MG63 (cell line): ENCODE results near the gene OR52B4. TPM values are rescaled to one million over a fixed set of nuclear protein-coding genes. Genes with fewer than 3 reads are reported as not detected.

Source experiments
- total RNA-seq: library from RNA; depleted of rRNA; stranded (reverse); fragments of >200 nt; shearing (Covaris generic); gene quantifications from 2 replicates; pipeline ENCODE4 v1.2.3, GENCODE V29; 2014; ENCODE audit warnings: low replicate concordance; rRNA removed

OR52B4 gene
- total RNA-seq, 1 experiment from 2014 or later: not detected

Other genes with a start within 250 kb of the OR52B4 start
- gene TRIM21, start 25.3 kb upstream of the OR52B4 start, total RNA-seq: 13.7 and 24.8 TPM in 2 replicates
- not detected in 2 replicates for gene OR52K2, start 80.9 kb upstream of the OR52B4 start, total RNA-seq
- gene OR52K1, start 114.3 kb upstream of the OR52B4 start, total RNA-seq: not detected in 2 replicates
- not detected in 2 replicates for gene OR52M1, start 176.8 kb upstream of the OR52B4 start, total RNA-seq
- not detected in 2 replicates for gene OR52I2, start 213.4 kb upstream of the OR52B4 start, total RNA-seq
- not detected in 2 replicates for gene OR52I1, start 225.7 kb upstream of the OR52B4 start, total RNA-seq
- 6.2 and 9.9 TPM in 2 replicates for gene TRIM68, start 239.8 kb upstream of the OR52B4 start, total RNA-seq